Spleen (tissue), 11 donors: Measurements from ENCODE around the gene PTOV1. TPM values are rescaled to one million over a fixed set of nuclear protein-coding genes. Genes with fewer than 3 reads are reported as not detected.

ENCODE experiments used
- DNase-seq: peaks from one replicate; pipeline ENCODE4 v3.0.0-alpha.2; 2020
- H3K27ac ChIP-seq, 8 donors: fragments of 200-600 bp; sonication (generic) in 7 of 8; 1 replicate in 4 of 8; 2 replicates in 4 of 8; pipeline versions ENCODE4 v1.5.0 to v1.8.0; 2016 to 2021; ENCODE audit warnings: inconsistent platforms in 4 of 8, mild to moderate bottlenecking in 4 of 8, moderate library complexity in 1 of 8
- H3K27me3 ChIP-seq, 7 donors: fragments of 200-600 bp; sonication (generic) in 6 of 7; replicated peaks in 1 of 7; 1 replicate in 4 of 7; 2 replicates in 3 of 7; pipeline versions ENCODE4 v1.5.0 to v1.8.0; 2016 to 2021; ENCODE audit warnings: inconsistent platforms in 3 of 7, mild to moderate bottlenecking in 1 of 7
- H3K36me3 ChIP-seq, 6 donors: fragments of 200-600 bp; sonication (generic) in 5 of 6; 1 replicate in 4 of 6; 2 replicates in 2 of 6; pipeline versions ENCODE4 v1.5.0 to v1.8.0; 2016 to 2021; ENCODE audit warnings: inconsistent platforms in 2 of 6
- H3K4me1 ChIP-seq, 6 donors: fragments of 200-600 bp; sonication (generic) in 5 of 6; 1 replicate in 3 of 6; 2 replicates in 3 of 6; pipeline versions ENCODE4 v1.5.0 to v1.8.0; 2016 to 2021; ENCODE audit warnings: inconsistent platforms in 3 of 6
- H3K4me3 ChIP-seq, 8 donors: fragments of 200-600 bp; sonication (generic) in 7 of 8; 1 replicate in 4 of 8; 2 replicates in 4 of 8; pipeline versions ENCODE4 v1.5.0 to v1.8.0; 2016 to 2021; ENCODE audit warnings: inconsistent platforms in 4 of 8, mild to moderate bottlenecking in 4 of 8, moderate library complexity in 2 of 8
- H3K9me3 ChIP-seq, 8 donors: fragments of 200-600 bp; sonication (generic) in 7 of 8; 1 replicate in 4 of 8; 2 replicates in 4 of 8; pipeline versions ENCODE4 v1.5.0 to v1.8.0; 2016 to 2021; ENCODE audit warnings: inconsistent platforms in 4 of 8
- CTCF ChIP-seq, 11 experiments: fragments of 200-600 bp in 7 of 11; fragments of 450-650 bp in 4 of 11; sonication (generic) in 4 of 11; IDR thresholded peaks in 8 of 11; conservative IDR thresholded peaks in 3 of 11; 1 replicate in 7 of 11; 2 replicates in 4 of 11; pipeline versions ENCODE4 v1.4.0 to v1.8.0; 2016 to 2021; ENCODE audit warnings: antibody characterized with exemption in 11 of 11, inconsistent platforms in 4 of 11, mild to moderate bottlenecking in 1 of 11
- POLR2A ChIP-seq, 3 donors: fragments of 450-650 bp; IDR thresholded peaks; one replicate each; pipeline ENCODE4 v1.5.1; 2017; ENCODE audit warnings: antibody characterized with exemption in 3 of 3, mild to moderate bottlenecking in 1 of 3
- POLR2AphosphoS5 ChIP-seq, 3 donors: sonication (generic); formaldehyde crosslinking; IDR thresholded peaks; one replicate each; pipeline ENCODE4 v1.5.1; 2017; ENCODE audit warnings: antibody characterized with exemption in 3 of 3
- WGBS, 5 donors: extraction: QIAGEN DNeasy Blood & Tissue Kit in 3 of 5; methylation state at CpG; one replicate each; pipeline versions ENCODE4 v1.1.5 to v1.1.7; 2013 to 2018; 5-methylcytosine and 5-hydroxymethylcytosine counted together
- intact Hi-C: fragments of 100-400 bp; cut with DNase I; formaldehyde crosslinking; loops from one replicate; pipeline ENCODE4 v1.15.0; 2023; ENCODE audit warnings: low total_unique reads
- polyA plus RNA-seq, 3 donors: library from polyadenylated mRNA; stranded (reverse); fragments of 200-250 nt; gene quantifications; one replicate each; pipeline ENCODE4 v1.2.1, GENCODE V29; 2013
- total RNA-seq, 7 donors: library from RNA; depleted of rRNA in 3 of 7; stranded (reverse); fragments of >200 nt in 3 of 7; fragmentation: NEBNext Ultra II Directional in 4 of 7; extraction: Animal tissue kit (Norgen Biotek cat#: 25700) in 4 of 7; gene quantifications; one replicate each; pipeline versions ENCODE4 v1.1.0 to v1.2.1, GENCODE V29; 2016 to 2021
- donor health status: healthy with polysubstance abuse.
- donor health status: DM: no; HTN: no; CAD: no; lungs with moderate emphysema.
- donor health status: DM: no; HTN: no; CAD: no.
- donor health status: Bipolar disorder and iron deficiency.
- donor health status: healthy.
- donor health status: DM: no; HTN: no; CAD: no.
- donor health status: DM: yes; HTN: yes; CAD: no.

Gene PTOV1
- total and polyA plus RNA-seq, 10 donors = 61.4 to 127 (median 90.2) TPM

- no peak for DNase-seq
- 67 to 90% (median 85%) methylated on average over 7 to 15 of the region's 15 CpGs for WGBS, 5 donors
- Histone ChIP-seq H3K4me3 (peak overlapping the region; percentile 48 to 93 (median 56)), H3K27ac (peak overlapping the region; percentile 90 to 98 (median 95)), H3K4me1 (peaks cover 32 to 89% (median 57%) of the 10 kb centered on the region in 6 donors), H3K36me3 (peaks cover 0 to 41% (median 1%) of the 10 kb centered on the region in 6 donors), H3K27me3 (no peaks in the 10 kb centered on the region), H3K9me3 (no peaks in the 10 kb centered on the region)
- intact Hi-C loops = no loop called here
- no peak for TF ChIP-seq POLR2A (IDR thresholded peaks at IDR 0.05)
- peak in 1 of 3 donors; percentile 5 for TF ChIP-seq POLR2AphosphoS5 (IDR thresholded peaks at IDR 0.05)
These were observed 19.4 kb downstream of the PTOV1 start for GRCh38 chr19:49870309-49870901.

DNA sequence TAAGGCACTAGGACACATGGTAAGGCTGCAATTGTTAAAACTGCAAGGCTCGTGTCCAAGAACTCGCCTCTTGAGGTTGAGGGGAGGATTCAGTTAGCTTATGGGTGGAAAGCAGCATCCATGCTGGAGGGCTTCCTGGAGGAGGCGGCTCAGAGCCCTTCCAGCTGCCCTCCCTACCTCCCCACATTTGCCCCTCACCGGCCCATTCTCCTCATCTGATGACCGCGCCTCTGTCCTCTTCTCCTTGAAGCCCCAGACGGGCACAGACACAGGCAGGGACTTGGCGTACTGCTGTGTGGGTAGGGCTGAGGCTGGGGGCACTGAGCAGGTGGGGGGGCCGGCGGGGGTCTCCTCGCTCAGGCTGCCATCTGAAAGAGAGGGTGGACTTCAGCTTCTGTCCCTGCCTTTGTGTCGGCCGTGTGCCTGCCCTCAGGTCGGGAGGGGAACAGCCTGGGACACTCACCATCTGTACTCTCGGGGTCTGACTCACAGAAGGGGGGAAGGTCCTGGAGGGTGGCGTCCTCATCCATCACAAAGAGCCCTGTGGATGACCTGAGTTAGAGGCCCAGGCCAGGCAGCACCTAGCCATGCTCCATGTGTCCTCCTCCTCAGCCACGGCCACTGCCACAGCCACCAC, 20.5 kb downstream of the PTOV1 start:
- peaks cover 23 to 85% (median 53%) of the 10 kb centered on the region in 6 donors for H3K4me1 ChIP-seq
- H3K27me3 ChIP-seq = no peaks in the 10 kb centered on the region
- intact Hi-C loops = no loop called here
- no peak for DNase-seq
- peaks cover 0 to 41% (median 1%) of the 10 kb centered on the region in 6 donors for H3K36me3 ChIP-seq
- H3K4me3 ChIP-seq = no peak overlapping the region
- H3K9me3 ChIP-seq = no peaks in the 10 kb centered on the region
- peak overlapping the region in 3 of 8 donors; percentile 95 to 98 (median 97) for H3K27ac ChIP-seq
- 82 to 96% (median 92%) methylated on average over 11 to 17 of the region's 17 CpGs for WGBS, 5 donors
- TF ChIP-seq CTCF (IDR thresholded peaks at IDR 0.05 in 8 of 11, conservative IDR thresholded peaks at IDR 0.05 in 3 of 11) = no peak
- no peak for TF ChIP-seq POLR2AphosphoS5 (IDR thresholded peaks at IDR 0.05)

DNA sequence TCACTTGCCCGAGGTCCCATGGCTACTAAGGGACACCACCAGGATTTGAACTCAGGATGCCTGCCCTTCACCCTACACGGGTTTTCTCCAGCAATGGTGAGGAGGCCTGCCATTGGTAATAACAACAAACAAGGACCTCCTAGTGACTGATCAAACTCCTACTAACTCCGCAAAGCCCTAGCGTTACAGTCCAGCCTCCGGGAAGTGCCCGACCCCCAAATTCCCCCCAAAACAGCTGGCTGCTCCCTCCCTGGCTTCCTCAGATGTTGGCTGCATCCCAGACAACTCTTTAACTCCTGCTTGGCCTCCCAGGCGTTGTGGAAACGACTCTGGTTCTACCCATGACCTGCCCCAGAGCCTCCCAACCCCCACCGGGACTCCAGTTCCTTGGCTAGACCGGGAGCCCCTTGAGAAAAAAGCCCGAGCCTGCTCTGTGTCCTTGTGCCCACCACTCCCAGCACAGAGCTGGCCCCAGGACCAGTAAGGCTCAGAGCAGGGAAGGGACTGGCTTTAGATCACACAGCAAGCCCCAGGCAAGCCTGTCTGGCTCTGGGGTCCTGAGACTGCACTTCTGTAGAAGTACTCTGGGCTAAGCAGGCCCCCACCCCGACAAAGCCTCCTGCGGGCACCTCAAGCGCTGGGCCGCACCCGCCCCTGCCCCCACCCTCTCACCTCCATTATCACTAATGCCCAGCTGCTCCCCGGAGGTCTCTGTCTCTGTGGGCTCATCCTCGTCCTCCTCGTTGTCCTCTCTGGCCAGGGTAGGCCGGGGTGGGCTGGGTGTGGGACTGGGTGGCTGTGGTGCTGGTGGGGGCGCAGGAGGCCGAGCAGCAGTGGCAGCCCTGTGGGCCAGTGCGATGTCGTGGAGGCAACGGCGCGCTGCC, 21.5 kb downstream of the PTOV1 start:
- Histone ChIP-seq H3K4me3 (no peak overlapping the region), H3K36me3 (peaks cover 0 to 41% (median 1%) of the 10 kb centered on the region in 6 donors), H3K4me1 (peaks cover 19 to 80% (median 48%) of the 10 kb centered on the region in 6 donors), H3K27ac (peak overlapping the region in 2 of 8 donors; percentile 9 to 26), H3K27me3 (no peaks in the 10 kb centered on the region), H3K9me3 (no peaks in the 10 kb centered on the region)
- DNase-seq = no peak
- intact Hi-C loops = no loop called here
- WGBS, 5 donors = 84 to 94% (median 87%) methylated on average over 18 to 27 of the region's 27 CpGs
- no peak for TF ChIP-seq CTCF (IDR thresholded peaks at IDR 0.05 in 8 of 11, conservative IDR thresholded peaks at IDR 0.05 in 3 of 11)
- TF ChIP-seq POLR2AphosphoS5 (IDR thresholded peaks at IDR 0.05) = peak in 1 of 3 donors; percentile 31
- TF ChIP-seq POLR2A (IDR thresholded peaks at IDR 0.05) = no peak

DNA sequence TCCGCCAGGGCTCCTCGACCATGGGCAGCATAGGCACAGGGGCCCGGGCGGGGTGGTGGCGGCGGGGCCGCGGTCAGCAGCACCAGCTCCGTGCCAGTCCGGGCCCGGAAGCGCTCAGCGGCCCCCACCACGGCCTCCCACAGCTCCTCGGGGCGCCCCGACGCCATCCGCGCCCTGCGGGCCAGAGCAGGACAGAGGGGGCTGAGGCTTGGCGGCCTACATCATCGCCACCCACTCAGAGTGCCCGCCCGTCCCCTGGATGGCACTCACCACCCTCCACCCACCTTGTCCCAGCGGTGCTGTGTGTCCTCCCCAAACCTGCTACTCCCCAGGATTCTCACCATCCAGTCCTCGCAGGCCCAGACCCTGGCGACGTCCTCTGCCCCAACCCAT, 22.2 kb downstream of the PTOV1 start:
- TF ChIP-seq CTCF (IDR thresholded peaks at IDR 0.05 in 8 of 11, conservative IDR thresholded peaks at IDR 0.05 in 3 of 11) (no peak), POLR2A (IDR thresholded peaks at IDR 0.05) (no peak), POLR2AphosphoS5 (IDR thresholded peaks at IDR 0.05) (no peak)
- no peak for DNase-seq
- no peaks in the 10 kb centered on the region for H3K27me3 ChIP-seq
- no peak overlapping the region for H3K4me3 ChIP-seq
- H3K4me1 ChIP-seq = peaks cover 19 to 76% (median 46%) of the 10 kb centered on the region in 6 donors
- H3K9me3 ChIP-seq = no peaks in the 10 kb centered on the region
- peak overlapping the region in 1 of 8 donors; percentile 26 for H3K27ac ChIP-seq
- peaks cover 0 to 41% (median 1%) of the 10 kb centered on the region in 6 donors for H3K36me3 ChIP-seq
- intact Hi-C loops = no loop called here
- WGBS, 5 donors = 89 to 97% (median 91%) methylated on average over 16 to 29 of the region's 29 CpGs
